Neural progenitor cell (in vitro differentiated cells): ENCODE measurements around the gene SRGAP3. TPM values are rescaled to one million over a fixed set of nuclear protein-coding genes. Genes with fewer than 3 reads are reported as not detected.

Experiments
- DNase-seq: peaks from one replicate; pipeline ENCODE4 v3.0.0-alpha.2; 2016; ENCODE audit warnings: low spot score
- H2AFZ ChIP-seq: fragments of 200-600 bp; sonication (generic); replicated peaks from 2 replicates; pipeline ENCODE4 v1.6.1; 2016; ENCODE audit warnings: antibody characterized with exemption
- H3F3A ChIP-seq: fragments of 200-600 bp; sonication (generic); 2 replicates; pipeline ENCODE4 v1.6.1; 2016; ENCODE audit warnings: antibody characterized with exemption, low read depth
- H3K27ac ChIP-seq: fragments of 200-600 bp; sonication (generic); 2 replicates; pipeline ENCODE4 v1.5.1; 2016; ENCODE audit warnings: mild to moderate bottlenecking
- H3K27me3 ChIP-seq: fragments of 200-600 bp; sonication (generic); 2 replicates; pipeline ENCODE4 v1.6.1; 2016; ENCODE audit warnings: mild to moderate bottlenecking, moderate library complexity
- H3K36me3 ChIP-seq: fragments of 200-600 bp; sonication (generic); 2 replicates; pipeline ENCODE4 v1.5.1; 2016
- H3K4me1 ChIP-seq: fragments of 200-600 bp; sonication (generic); 2 replicates; pipeline ENCODE4 v1.6.1; 2016; ENCODE audit warnings: mixed run types
- H3K4me2 ChIP-seq: fragments of 200-600 bp; sonication (generic); 2 replicates; pipeline ENCODE4 v1.6.1; 2016
- H3K4me3 ChIP-seq: fragments of 200-600 bp; sonication (generic); 2 replicates; pipeline ENCODE4 v1.5.1; 2016
- H3K79me2 ChIP-seq: fragments of 200-600 bp; sonication (generic); 2 replicates; pipeline ENCODE4 v1.6.1; 2016; ENCODE audit warnings: low read depth
- H3K9ac ChIP-seq: fragments of 200-600 bp; sonication (generic); 2 replicates; pipeline ENCODE4 v1.6.1; 2016
- H3K9me3 ChIP-seq: fragments of 200-600 bp; sonication (generic); 2 replicates; pipeline ENCODE4 v1.5.1; 2016; ENCODE audit warnings: low read depth
- H4K20me1 ChIP-seq: fragments of 200-600 bp; sonication (generic); 2 replicates; pipeline ENCODE4 v1.6.1; 2016; ENCODE audit warnings: low read depth
- H3K27ac Mint-ChIP-seq: 3 replicates; pipeline ENCODE4 v1.8.0; 2021; ENCODE audit warnings: mixed read lengths
- H3K27me3 Mint-ChIP-seq: 2 replicates; pipeline ENCODE4 v1.8.0; 2022; ENCODE audit warnings: low read depth, mild to moderate bottlenecking, inconsistent platforms, moderate library complexity, mixed read lengths; ENCODE audit not compliant: insufficient read depth
- H3K36me3 Mint-ChIP-seq: 3 replicates; pipeline ENCODE4 v1.8.0; 2021; ENCODE audit warnings: mixed read lengths
- H3K4me1 Mint-ChIP-seq: 3 replicates; pipeline ENCODE4 v1.8.0; 2021; ENCODE audit warnings: mixed read lengths
- H3K4me3 Mint-ChIP-seq: 3 replicates; pipeline ENCODE4 v1.8.0; 2021; ENCODE audit warnings: mild to moderate bottlenecking, moderate library complexity, mixed read lengths
- H3K9me3 Mint-ChIP-seq: 3 replicates; pipeline ENCODE4 v1.8.0; 2020; ENCODE audit warnings: mixed read lengths
- CTCF ChIP-seq: fragments of 200-600 bp; sonication (generic); IDR thresholded peaks from 2 replicates; pipeline ENCODE4 v1.5.1; 2017; ENCODE audit warnings: antibody characterized with exemption, mild to moderate bottlenecking
- EZH2 ChIP-seq: fragments of 200-600 bp; sonication (generic); IDR thresholded peaks from 2 replicates; pipeline ENCODE4 v1.6.1; 2017; ENCODE audit warnings: antibody characterized with exemption, mild to moderate bottlenecking, moderate library complexity
- EZH2phosphoT487 ChIP-seq: fragments of 200-600 bp; sonication (generic); IDR thresholded peaks from 2 replicates; pipeline ENCODE4 v1.6.1; 2017; ENCODE audit warnings: antibody characterized with exemption
- total RNA-seq: library from RNA; depleted of rRNA; stranded (reverse); fragments of >200 nt; gene quantifications from 2 replicates; pipeline ENCODE4 v1.2.3, GENCODE V29; 2015; ENCODE audit warnings: low replicate concordance

Gene SRGAP3
- total RNA-seq, 1 donor from 2014 or later, result 59.3 TPM

DNA sequence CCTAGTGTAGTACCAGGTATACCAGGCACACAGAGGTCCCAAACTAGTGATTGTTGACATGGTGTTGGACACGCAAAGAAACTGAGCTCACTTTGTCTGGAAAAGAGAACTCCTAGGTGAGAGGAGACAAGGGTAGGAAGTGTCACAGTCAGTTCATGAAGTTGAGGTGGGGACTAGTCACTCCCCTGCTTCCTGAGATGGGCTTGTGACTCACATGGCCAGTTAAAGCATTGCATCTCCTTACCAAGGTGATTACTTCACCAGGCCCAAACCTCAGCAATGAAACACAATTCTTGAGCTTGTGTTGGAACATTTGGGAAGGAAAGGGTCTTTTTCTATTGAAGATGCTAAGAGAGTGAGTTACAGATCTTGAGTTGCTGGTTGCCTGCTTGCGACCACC lies 236.9 kb downstream of the SRGAP3 start:
- Histone ChIP-seq H3K9me3 (no peaks in the 10 kb centered on the region), H3K27me3 (no peaks in the 10 kb centered on the region), H3K4me2 (no peak overlapping the region), H3K9ac (no peak overlapping the region), H3F3A (peaks cover 9% of the 10 kb centered on the region), H3K4me3 (no peak overlapping the region), H3K79me2 (no peaks in the 10 kb centered on the region), H3K36me3 (no peaks in the 10 kb centered on the region), H3K27ac (no peak overlapping the region), H4K20me1 (no peaks in the 10 kb centered on the region), H2AFZ (no peak overlapping the region), H3K4me1 (peaks cover 8% of the 10 kb centered on the region)
- no peaks in the 10 kb centered on the region for H3K9me3 Mint-ChIP-seq
- H3K27me3 Mint-ChIP-seq, result peaks cover 9% of the 10 kb centered on the region
- H3K27ac Mint-ChIP-seq, result no peak overlapping the region
- TF ChIP-seq EZH2phosphoT487 (no peak), CTCF (no peak), EZH2 (no peak)
- H3K4me3 Mint-ChIP-seq, result no peak overlapping the region
- peaks cover 13% of the 10 kb centered on the region for H3K4me1 Mint-ChIP-seq
- no peak for DNase-seq
- H3K36me3 Mint-ChIP-seq, result peaks cover 62% of the 10 kb centered on the region

DNA sequence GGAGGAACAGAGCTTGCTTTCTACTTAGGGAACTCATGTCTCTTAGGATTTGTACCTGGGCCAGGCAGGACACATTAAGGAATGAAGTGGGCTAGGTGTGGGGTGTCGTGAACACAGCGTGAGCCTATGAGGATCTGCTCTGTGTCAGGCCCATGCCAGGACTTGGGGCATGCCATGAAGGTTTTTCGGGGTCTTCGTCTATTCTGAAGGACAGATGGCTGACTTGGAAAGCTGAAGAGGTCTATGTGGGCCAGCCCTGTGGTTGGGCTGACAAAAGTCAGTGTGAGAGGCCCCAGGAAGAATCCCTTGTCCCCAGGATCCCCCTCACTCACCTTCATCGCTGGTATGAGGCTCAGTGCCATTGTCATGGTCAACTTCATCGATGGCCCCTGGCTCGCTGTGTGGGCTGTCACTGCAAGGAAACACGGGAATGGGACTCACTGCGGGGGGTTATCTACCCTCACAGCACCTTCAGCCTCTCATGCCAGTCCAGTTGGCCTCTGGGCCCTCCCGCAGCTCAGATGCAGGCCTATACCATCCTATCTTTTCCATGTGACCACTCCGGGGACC lies 239.4 kb downstream of the SRGAP3 start:
- H3K4me1 Mint-ChIP-seq, result peaks cover 11% of the 10 kb centered on the region
- no peaks in the 10 kb centered on the region for H3K9me3 ChIP-seq
- no peaks in the 10 kb centered on the region for H4K20me1 ChIP-seq
- H3K27ac ChIP-seq, result no peak overlapping the region
- H3K4me2 ChIP-seq, result no peak overlapping the region
- no peak overlapping the region for H3K4me3 Mint-ChIP-seq
- no peaks in the 10 kb centered on the region for H3K9me3 Mint-ChIP-seq
- DNase-seq, result no peak
- TF ChIP-seq EZH2 (no peak), CTCF (no peak), EZH2phosphoT487 (no peak)
- H3K4me1 ChIP-seq, result peaks cover 8% of the 10 kb centered on the region
- H3K9ac ChIP-seq, result no peak overlapping the region
- H3K36me3 Mint-ChIP-seq, result peaks cover 59% of the 10 kb centered on the region
- H3F3A ChIP-seq, result peaks cover 9% of the 10 kb centered on the region
- peak overlapping the region; percentile 60 for H3K27ac Mint-ChIP-seq
- H3K4me3 ChIP-seq, result no peak overlapping the region
- no peaks in the 10 kb centered on the region for H3K79me2 ChIP-seq
- no peaks in the 10 kb centered on the region for H3K27me3 ChIP-seq
- H3K36me3 ChIP-seq, result no peaks in the 10 kb centered on the region
- peaks cover 11% of the 10 kb centered on the region for H3K27me3 Mint-ChIP-seq
- no peak overlapping the region for H2AFZ ChIP-seq

DNA sequence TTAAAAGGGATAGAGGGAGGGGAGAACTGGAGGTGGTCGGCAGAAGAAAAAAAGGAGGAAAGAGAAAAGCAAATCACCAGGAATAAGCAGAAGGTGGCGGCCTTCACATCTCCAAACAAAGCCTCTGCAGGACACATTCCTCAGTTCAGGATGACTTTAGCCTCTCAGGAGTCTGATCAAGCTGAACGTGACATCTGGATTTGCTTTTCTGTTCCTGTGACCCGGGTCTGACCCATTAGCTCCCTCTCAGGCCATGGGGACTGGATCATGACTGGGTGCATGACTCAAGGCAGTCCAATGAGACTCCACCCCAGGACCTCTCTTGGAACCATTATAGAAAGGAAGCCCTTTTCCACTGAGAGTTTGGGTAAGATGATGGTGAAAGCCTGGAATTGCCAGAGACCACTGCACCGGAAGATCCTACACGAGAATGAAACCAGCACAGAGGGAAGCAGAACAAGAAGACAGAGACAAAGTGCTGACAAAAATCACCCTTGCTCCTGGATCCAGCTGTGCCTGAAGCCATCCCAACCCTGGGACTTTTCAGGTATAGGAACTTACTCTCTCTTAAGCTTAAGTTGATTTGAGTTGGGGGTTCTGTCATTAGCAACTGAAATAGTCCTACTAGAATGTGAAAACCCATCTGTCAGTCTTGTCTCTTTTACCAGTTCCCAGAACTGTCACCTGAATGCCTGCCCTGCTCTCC lies 240.7 kb downstream of the SRGAP3 start:
- H3K27ac Mint-ChIP-seq, result no peak overlapping the region
- Histone ChIP-seq H3K4me1 (peaks cover 8% of the 10 kb centered on the region), H3K27ac (no peak overlapping the region), H3K4me3 (no peak overlapping the region), H2AFZ (no peak overlapping the region), H4K20me1 (no peaks in the 10 kb centered on the region), H3K4me2 (no peak overlapping the region), H3K9me3 (no peaks in the 10 kb centered on the region), H3K27me3 (no peaks in the 10 kb centered on the region), H3F3A (peaks cover 9% of the 10 kb centered on the region), H3K79me2 (no peaks in the 10 kb centered on the region), H3K9ac (no peak overlapping the region), H3K36me3 (no peaks in the 10 kb centered on the region)
- H3K9me3 Mint-ChIP-seq, result no peaks in the 10 kb centered on the region
- H3K27me3 Mint-ChIP-seq, result peaks cover 11% of the 10 kb centered on the region
- peaks cover 11% of the 10 kb centered on the region for H3K4me1 Mint-ChIP-seq
- no peak for TF ChIP-seq CTCF
- no peak for TF ChIP-seq EZH2phosphoT487
- no peak for TF ChIP-seq EZH2
- H3K36me3 Mint-ChIP-seq, result peaks cover 57% of the 10 kb centered on the region
- no peak overlapping the region for H3K4me3 Mint-ChIP-seq
- DNase-seq, result no peak
